ENCODE results near the gene SSRP1. TPM values are rescaled to one million over a fixed set of nuclear protein-coding genes. Genes with fewer than 3 reads are reported as not detected.
A peak's percentile ranks its signal among the peaks of the same experiment; 100 is the strongest.

The SSRP1 gene
- total and polyA plus RNA-seq, 9 of the 15 experiments (the other 6 are each of a cell fraction or from before 2014, with no cell fraction given), result 91.1 to 416 (median 245) TPM

- TF ChIP-seq CEBPG (CRISPR knock-in tag; IDR thresholded peaks at IDR 0.05) (no peak), CEBPG (tag; conservative IDR thresholded peaks at IDR 0.05 in 1 of 2, IDR thresholded peaks at IDR 0.05 in 1 of 2) (no peak), FOXJ2 (tag; IDR thresholded peaks at IDR 0.05) (peak; percentile 54; the same call in 1 of the 2 replicates), TEAD4 (IDR thresholded peaks at IDR 0.05; ENCODE audit: low read length) (no peak), TEAD4 (CRISPR knock-in tag; IDR thresholded peaks at IDR 0.05; ENCODE audit: borderline replicate concordance) (no peak), POU5F1 (IDR thresholded peaks at IDR 0.05; ENCODE audit: borderline replicate concordance, low read depth, low read length, partially characterized antibody) (no peak), ZNF511 (CRISPR knock-in tag; IDR thresholded peaks at IDR 0.05) (0 out of 2 replicates have a peak, but pooled peaks have one; percentile 33), BHLHE40 (IDR thresholded peaks at IDR 0.05; ENCODE audit: low read length) (peak; percentile 56), ARID2 (IDR thresholded peaks at IDR 0.05) (no peak), MEF2A (IDR thresholded peaks at IDR 0.05; ENCODE audit: control insufficient read depth, low read depth, low read length) (no peak), AFF4 (CRISPR knock-in tag; IDR thresholded peaks at IDR 0.05) (0 out of 2 replicates have a peak, but pooled peaks have one; percentile 12), NFXL1 (CRISPR knock-in tag; IDR thresholded peaks at IDR 0.05) (no peak), EGR1 (conservative IDR thresholded peaks at IDR 0.05) (no peak), ATF7 (IDR thresholded peaks at IDR 0.05) (peak; percentile 91), ETV1 (tag; conservative IDR thresholded peaks at IDR 0.05; ENCODE audit: low read depth) (peak; percentile 65), TCF3 (CRISPR knock-in tag; IDR thresholded peaks at IDR 0.05) (peak; percentile 27; the same call in 1 of the 2 replicates), NONO (IDR thresholded peaks at IDR 0.05; ENCODE audit: low read depth in 2 of 2, low read length in 1 of 2) (peak in 1 of 2 experiments; percentile 96; a peak in 2 of 4 replicates), CAMTA2 (CRISPR knock-in tag; conservative IDR thresholded peaks at IDR 0.05) (no peak), STAT6 (CRISPR knock-in tag; IDR thresholded peaks at IDR 0.05) (no peak)
- TF ChIP-seq, protein P1, sequence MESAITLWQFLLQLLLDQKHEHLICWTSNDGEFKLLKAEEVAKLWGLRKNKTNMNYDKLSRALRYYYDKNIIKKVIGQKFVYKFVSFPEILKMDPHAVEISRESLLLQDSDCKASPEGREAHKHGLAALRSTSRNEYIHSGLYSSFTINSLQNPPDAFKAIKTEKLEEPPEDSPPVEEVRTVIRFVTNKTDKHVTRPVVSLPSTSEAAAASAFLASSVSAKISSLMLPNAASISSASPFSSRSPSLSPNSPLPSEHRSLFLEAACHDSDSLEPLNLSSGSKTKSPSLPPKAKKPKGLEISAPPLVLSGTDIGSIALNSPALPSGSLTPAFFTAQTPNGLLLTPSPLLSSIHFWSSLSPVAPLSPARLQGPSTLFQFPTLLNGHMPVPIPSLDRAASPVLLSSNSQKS (CRISPR knock-in tag; IDR thresholded peaks at IDR 0.05), result no peak
These were observed at the start of gene SSRP1 (continued) for GRCh38 chr11:57335343-57336110.

Data from K562 (cell line).